ENCODE data around the gene PHYHD1.

The PHYHD1 gene

GRCh38 chr9:128920381-128921058 lies at the start of gene PHYHD1:
TSS of gene PHYHD1 (plus strand) at chr9:128920982. CDS start at chr9:128922324, 1,342 bp downstream.
- peak; percentile 57 for DNase-seq

GRCh38 chr9:128877852-128878251 lies 42.9 kb upstream of the PHYHD1 start:
- DNase-seq: no peak

GRCh38 chr9:128881884-128882676 lies 38.7 kb upstream of the PHYHD1 start, which contains the start of the genes KYAT1 and LRRC8A:
TSS of gene KYAT1 (minus strand) at chr9:128881950. CDS start at chr9:128845405, 36,545 bp downstream.
TSS of gene LRRC8A (plus strand) at chr9:128882133. CDS start at chr9:128907165, 25,032 bp downstream.
- peak; percentile 99 for DNase-seq

- DNase-seq: peak; percentile 51
These were observed 37.8 kb upstream of the PHYHD1 start for GRCh38 chr9:128882677-128883603.

GRCh38 chr9:128884164-128884563 lies 36.6 kb upstream of the PHYHD1 start:
- no peak for DNase-seq

- no peak for DNase-seq
These were observed 35.4 kb upstream of the PHYHD1 start for GRCh38 chr9:128885376-128885775.

GRCh38 chr9:128885798-128886197 lies 35.0 kb upstream of the PHYHD1 start:
- DNase-seq: no peak

GRCh38 chr9:128886211-128886891 lies 34.4 kb upstream of the PHYHD1 start:
- no peak for DNase-seq

GRCh38 chr9:128887049-128887448 lies 33.7 kb upstream of the PHYHD1 start:
- no peak for DNase-seq

- DNase-seq: no peak
These were observed 32.9 kb upstream of the PHYHD1 start for GRCh38 chr9:128887914-128888350.

- DNase-seq: no peak
These were observed 29.2 kb upstream of the PHYHD1 start for GRCh38 chr9:128891321-128892220.

GRCh38 chr9:128892221-128892921 lies 28.4 kb upstream of the PHYHD1 start:
- peak; percentile 70 for DNase-seq

- DNase-seq: no peak
These were observed 27.4 kb upstream of the PHYHD1 start for GRCh38 chr9:128893354-128893753.

- no peak for DNase-seq
These were observed 26.0 kb upstream of the PHYHD1 start for GRCh38 chr9:128894764-128895163.

GRCh38 chr9:128895556-128895955 lies 25.2 kb upstream of the PHYHD1 start:
- no peak for DNase-seq

GRCh38 chr9:128898382-128898781 lies 22.4 kb upstream of the PHYHD1 start:
- no peak for DNase-seq

- DNase-seq: no peak
These were observed 21.8 kb upstream of the PHYHD1 start for GRCh38 chr9:128898845-128899565.

GRCh38 chr9:128899566-128900322 lies 21.0 kb upstream of the PHYHD1 start:
- DNase-seq: no peak

GRCh38 chr9:128901379-128901778 lies 19.4 kb upstream of the PHYHD1 start:
- DNase-seq: no peak
